NB4 (cell line): ENCODE measurements around the gene B9D1.

ENCODE experiments used
- DNase-seq: peaks from one replicate; pipeline ENCODE4 v3.0.0; 2010; ENCODE audit warnings: low read depth
- H3K4me3 ChIP-seq: one replicate; pipeline ENCODE4 v1.5.1; 2011; ENCODE audit warnings: mild to moderate bottlenecking, low read depth, low read length, moderate library complexity
- MAX ChIP-seq: IDR thresholded peaks from 2 replicates; pipeline ENCODE4 v1.6.1; 2011; ENCODE audit warnings: low read depth, low read length
- MYC ChIP-seq: IDR thresholded peaks from 2 replicates; pipeline ENCODE4 v1.6.1; 2011; ENCODE audit warnings: low read depth, low read length
- POLR2A ChIP-seq: IDR thresholded peaks from 2 replicates; pipeline ENCODE4 v1.6.1; 2011; ENCODE audit warnings: mild to moderate bottlenecking; ENCODE audit not compliant: insufficient read length; ENCODE audit errors: extremely low read depth
- TF ChIP-seq, protein P1 (sequence below): IDR thresholded peaks from one replicate; pipeline ENCODE4 v1.5.1; 2012; ENCODE audit warnings: low read depth, low read length

B9D1 gene

GRCh38 chr17:19361326-19361725, 1.2 kb downstream of the B9D1 start:
- no peak overlapping the region for H3K4me3 ChIP-seq
- no peak for TF ChIP-seq POLR2A
- no peak for TF ChIP-seq MAX
- TF ChIP-seq, protein P1, sequence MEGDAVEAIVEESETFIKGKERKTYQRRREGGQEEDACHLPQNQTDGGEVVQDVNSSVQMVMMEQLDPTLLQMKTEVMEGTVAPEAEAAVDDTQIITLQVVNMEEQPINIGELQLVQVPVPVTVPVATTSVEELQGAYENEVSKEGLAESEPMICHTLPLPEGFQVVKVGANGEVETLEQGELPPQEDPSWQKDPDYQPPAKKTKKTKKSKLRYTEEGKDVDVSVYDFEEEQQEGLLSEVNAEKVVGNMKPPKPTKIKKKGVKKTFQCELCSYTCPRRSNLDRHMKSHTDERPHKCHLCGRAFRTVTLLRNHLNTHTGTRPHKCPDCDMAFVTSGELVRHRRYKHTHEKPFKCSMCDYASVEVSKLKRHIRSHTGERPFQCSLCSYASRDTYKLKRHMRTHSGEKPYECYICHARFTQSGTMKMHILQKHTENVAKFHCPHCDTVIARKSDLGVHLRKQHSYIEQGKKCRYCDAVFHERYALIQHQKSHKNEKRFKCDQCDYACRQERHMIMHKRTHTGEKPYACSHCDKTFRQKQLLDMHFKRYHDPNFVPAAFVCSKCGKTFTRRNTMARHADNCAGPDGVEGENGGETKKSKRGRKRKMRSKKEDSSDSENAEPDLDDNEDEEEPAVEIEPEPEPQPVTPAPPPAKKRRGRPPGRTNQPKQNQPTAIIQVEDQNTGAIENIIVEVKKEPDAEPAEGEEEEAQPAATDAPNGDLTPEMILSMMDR: no peak
- TF ChIP-seq MYC: no peak
- DNase-seq: no peak

- no peak for DNase-seq
- TF ChIP-seq MAX (no peak), POLR2A (no peak), MYC (no peak)
- TF ChIP-seq, protein P1: no peak
- no peak overlapping the region for H3K4me3 ChIP-seq
Measured at GRCh38 chr17:19360772-19361171, 1.8 kb downstream of the B9D1 start.

DNA sequence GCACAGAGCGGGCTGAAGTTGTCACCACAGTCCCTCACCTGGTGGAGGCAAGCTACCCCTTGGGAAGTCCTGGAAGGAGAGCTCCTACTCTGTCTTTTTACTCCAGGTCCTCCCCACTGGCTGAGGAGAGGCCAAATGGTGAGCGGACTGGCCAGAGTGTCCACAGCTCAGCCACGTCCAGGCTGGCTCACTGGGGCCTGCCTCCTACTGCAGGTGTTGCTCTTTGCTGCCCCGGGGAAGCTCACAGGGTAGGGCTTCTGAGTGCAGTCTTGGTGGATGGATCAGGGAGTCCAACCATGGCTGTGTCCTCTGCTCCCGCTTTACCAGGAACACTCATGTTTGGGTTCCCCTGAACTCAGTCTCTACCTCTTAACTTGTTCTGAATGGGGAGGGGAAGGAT, 2.7 kb downstream of the B9D1 start:
- DNase-seq: no peak
- TF ChIP-seq, protein P1: no peak
- TF ChIP-seq MYC (no peak), MAX (no peak)
- H3K4me3 ChIP-seq: no peak overlapping the region

DNA sequence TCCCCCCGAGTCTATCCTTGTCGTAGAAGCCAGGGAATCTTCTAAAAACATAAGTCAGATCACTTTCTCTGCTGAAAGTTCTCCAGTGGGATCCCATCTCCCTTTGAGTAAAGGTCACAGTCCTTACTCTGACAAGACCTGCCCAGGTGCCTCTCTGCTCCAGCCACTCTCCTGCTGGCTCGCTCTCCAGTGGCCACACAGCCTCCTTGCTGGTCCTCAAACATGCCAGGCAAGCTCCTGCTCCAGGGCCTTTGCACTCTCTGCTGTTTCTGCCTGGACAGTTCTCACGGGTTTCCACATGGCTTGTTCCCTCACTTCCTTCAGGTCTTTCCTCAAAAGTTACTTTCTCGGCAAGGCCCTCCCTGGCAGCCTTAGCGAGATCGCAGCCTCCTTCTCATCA, 3.4 kb downstream of the B9D1 start:
- DNase-seq: no peak
- no peak overlapping the region for H3K4me3 ChIP-seq
- TF ChIP-seq MAX: no peak
- TF ChIP-seq, protein P1: no peak
- no peak for TF ChIP-seq POLR2A
- no peak for TF ChIP-seq MYC

- no peak overlapping the region for H3K4me3 ChIP-seq
- TF ChIP-seq MAX: no peak
- TF ChIP-seq MYC: no peak
- TF ChIP-seq, protein P1: no peak
- no peak for TF ChIP-seq POLR2A
- DNase-seq: no peak
Measured at GRCh38 chr17:19357761-19358160, 4.8 kb downstream of the B9D1 start.

GRCh38 chr17:19357351-19357750, 5.2 kb downstream of the B9D1 start:
- no peak overlapping the region for H3K4me3 ChIP-seq
- DNase-seq: no peak
- TF ChIP-seq POLR2A (no peak), MAX (no peak), MYC (no peak)
- TF ChIP-seq, protein P1: no peak
